ENCODE measurements around the gene ZBTB47. TPM values are rescaled to one million over a fixed set of nuclear protein-coding genes. Genes with fewer than 3 reads are reported as not detected.

Gene ZBTB47
- total RNA-seq, 2 experiments from 2014 or later = 0.55 to 1.0 TPM

DNA sequence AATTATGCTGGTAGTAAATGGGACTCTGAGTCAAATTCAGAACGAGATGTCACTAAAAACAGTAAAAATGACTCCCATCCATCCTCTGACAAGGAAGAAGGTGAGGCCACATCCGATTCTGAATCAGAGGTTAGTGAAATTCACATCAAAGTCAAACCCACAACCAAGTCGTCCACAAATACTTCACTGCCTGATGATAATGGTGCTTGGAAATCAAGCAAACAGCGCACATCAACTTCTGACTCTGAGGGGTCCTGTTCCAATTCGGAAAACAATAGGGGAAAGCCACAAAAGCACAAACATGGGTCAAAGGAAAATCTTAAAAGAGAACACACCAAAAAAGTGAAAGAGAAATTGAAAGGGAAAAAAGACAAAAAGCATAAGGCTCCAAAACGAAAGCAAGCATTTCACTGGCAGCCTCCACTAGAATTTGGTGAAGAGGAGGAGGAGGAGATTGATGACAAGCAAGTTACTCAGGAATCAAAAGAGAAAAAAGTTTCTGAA is 15.1 kb upstream of the ZBTB47 start:
- no peaks in the 10 kb centered on the region for H3K9me3 Mint-ChIP-seq
- H3K27me3 Mint-ChIP-seq (ENCODE audit: low read depth) = no peaks in the 10 kb centered on the region
- peaks cover 21% of the 10 kb centered on the region for H3K4me1 Mint-ChIP-seq (ENCODE audit: low read depth)
- H3K27ac Mint-ChIP-seq = no peak overlapping the region
- DNase-seq = peak; percentile 70
- CTCF ChIA-PET = interaction anchor here (0.8 kb wide), 1 partner anchor 9 kb away, joined by 3 read pairs; no protein-coding TSS in a partner anchor
- no peak overlapping the region for H3K4me3 Mint-ChIP-seq
- intact Hi-C loops (cut with micrococcal nuclease) = loop anchor here (1.0 to 5.0 kb wide), 11 partner anchors 25 to 251 kb away; partner anchors contain the start of genes HIGD1A, NKTR and SS18L2
- peaks cover 30% of the 10 kb centered on the region for H3K36me3 Mint-ChIP-seq (ENCODE audit: low read depth)

DNA sequence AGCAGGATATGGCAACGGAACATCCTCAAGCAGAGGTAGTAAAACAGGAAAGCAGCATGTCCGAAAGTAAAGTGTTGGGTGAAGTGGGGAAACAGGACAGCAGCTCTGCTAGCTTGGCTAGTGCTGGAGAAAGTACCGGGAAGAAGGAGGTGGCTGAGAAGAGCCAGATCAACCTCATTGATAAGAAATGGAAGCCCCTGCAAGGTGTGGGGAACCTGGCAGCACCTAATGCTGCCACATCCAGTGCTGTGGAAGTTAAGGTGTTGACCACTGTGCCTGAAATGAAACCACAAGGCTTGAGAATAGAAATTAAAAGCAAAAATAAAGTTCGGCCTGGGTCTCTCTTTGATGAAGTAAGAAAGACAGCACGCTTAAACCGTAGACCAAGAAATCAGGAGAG is 14.3 kb upstream of the ZBTB47 start:
- no peaks in the 10 kb centered on the region for H3K9me3 Mint-ChIP-seq
- DNase-seq = no peak

DNA sequence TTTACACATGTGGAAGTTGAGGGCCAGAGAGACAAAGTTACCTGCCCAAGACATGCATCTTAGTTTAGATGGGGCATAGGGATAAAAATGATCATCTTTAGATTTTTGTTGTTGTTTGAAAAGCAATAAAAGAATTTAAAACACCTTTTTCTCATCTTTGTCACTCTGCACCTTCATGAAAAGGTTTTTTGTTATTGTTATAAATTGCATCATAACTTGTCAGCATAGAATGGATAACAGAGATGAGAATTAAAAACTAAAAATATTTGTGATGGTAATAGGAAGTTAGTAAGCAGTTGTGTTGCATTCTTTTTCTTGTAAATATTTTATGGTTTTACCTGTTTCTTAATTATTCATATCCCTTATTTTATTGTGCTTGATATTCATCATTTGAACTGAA is 13.4 kb upstream of the ZBTB47 start:
- CTCF ChIA-PET = interaction anchor here (0.6 kb wide), 2 partner anchors 31 to 99 kb away, joined by 3 to 4 read pairs; no protein-coding TSS in a partner anchor
- no peak overlapping the region for H3K4me3 Mint-ChIP-seq
- DNase-seq = no peak
- peaks cover 18% of the 10 kb centered on the region for H3K4me1 Mint-ChIP-seq (ENCODE audit: low read depth)
- intact Hi-C loops (cut with micrococcal nuclease) = no loop called here
- H3K27ac Mint-ChIP-seq = peak overlapping the region; percentile 76
- no peaks in the 10 kb centered on the region for H3K27me3 Mint-ChIP-seq (ENCODE audit: low read depth)
- no peaks in the 10 kb centered on the region for H3K9me3 Mint-ChIP-seq
- H3K36me3 Mint-ChIP-seq (ENCODE audit: low read depth) = peaks cover 26% of the 10 kb centered on the region

More for the DNA sequence above, 14.3 kb upstream of the ZBTB47 start:
- no peak overlapping the region for H3K27ac Mint-ChIP-seq
- H3K4me3 Mint-ChIP-seq = no peak overlapping the region
- H3K27me3 Mint-ChIP-seq (ENCODE audit: low read depth) = no peaks in the 10 kb centered on the region
- CTCF ChIA-PET = no interaction called here
- H3K4me1 Mint-ChIP-seq (ENCODE audit: low read depth) = peaks cover 21% of the 10 kb centered on the region
- H3K36me3 Mint-ChIP-seq (ENCODE audit: low read depth) = peaks cover 22% of the 10 kb centered on the region
- intact Hi-C loops (cut with micrococcal nuclease) = loop anchor here (2.0 to 5.0 kb wide), 4 partner anchors 48 to 252 kb away; partner anchors contain the start of genes HIGD1A and SS18L2

DNA sequence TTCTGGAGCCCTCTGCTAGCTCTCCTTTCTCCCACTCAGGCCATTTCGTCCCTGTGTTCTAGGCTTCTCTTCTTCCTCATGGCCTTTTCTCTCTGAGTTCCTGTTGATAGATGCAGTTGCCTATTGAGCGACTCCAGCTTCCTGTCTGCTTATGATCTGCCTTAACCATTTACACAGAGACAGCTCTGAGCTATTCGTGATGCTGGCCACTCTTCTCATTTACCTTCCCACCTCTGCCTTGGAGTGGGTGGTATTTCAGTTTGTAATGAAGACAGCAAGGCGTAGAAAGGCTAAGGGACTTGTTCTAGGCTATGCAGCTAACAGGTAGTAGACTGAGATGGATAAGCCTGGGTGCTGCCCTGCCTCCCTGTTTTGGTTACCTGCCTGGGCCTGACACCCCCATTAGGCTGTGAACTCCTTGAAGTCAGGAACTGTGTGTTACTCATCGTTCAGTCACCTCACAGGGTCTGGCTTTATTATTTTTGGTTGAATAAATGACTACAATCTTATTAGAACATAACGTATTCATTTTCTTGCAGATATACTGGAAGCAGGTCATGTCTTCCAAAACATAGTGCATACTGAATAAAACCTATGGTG is 12.6 kb upstream of the ZBTB47 start:
- CTCF ChIA-PET = interaction anchor here (0.6 to 1.2 kb wide), 4 partner anchors 31 to 452 kb away, joined by 3 to 4 read pairs (median 3); partner anchors contain the start of gene NKTR
- Mint-ChIP-seq H3K4me1 (ENCODE audit: low read depth) (peaks cover 16% of the 10 kb centered on the region), H3K9me3 (no peaks in the 10 kb centered on the region), H3K4me3 (peak overlapping the region; percentile 1), H3K27me3 (ENCODE audit: low read depth) (no peaks in the 10 kb centered on the region), H3K27ac (peak overlapping the region; percentile 76), H3K36me3 (ENCODE audit: low read depth) (peaks cover 24% of the 10 kb centered on the region)
- DNase-seq = no peak
- intact Hi-C loops (cut with micrococcal nuclease) = no loop called here

DNA sequence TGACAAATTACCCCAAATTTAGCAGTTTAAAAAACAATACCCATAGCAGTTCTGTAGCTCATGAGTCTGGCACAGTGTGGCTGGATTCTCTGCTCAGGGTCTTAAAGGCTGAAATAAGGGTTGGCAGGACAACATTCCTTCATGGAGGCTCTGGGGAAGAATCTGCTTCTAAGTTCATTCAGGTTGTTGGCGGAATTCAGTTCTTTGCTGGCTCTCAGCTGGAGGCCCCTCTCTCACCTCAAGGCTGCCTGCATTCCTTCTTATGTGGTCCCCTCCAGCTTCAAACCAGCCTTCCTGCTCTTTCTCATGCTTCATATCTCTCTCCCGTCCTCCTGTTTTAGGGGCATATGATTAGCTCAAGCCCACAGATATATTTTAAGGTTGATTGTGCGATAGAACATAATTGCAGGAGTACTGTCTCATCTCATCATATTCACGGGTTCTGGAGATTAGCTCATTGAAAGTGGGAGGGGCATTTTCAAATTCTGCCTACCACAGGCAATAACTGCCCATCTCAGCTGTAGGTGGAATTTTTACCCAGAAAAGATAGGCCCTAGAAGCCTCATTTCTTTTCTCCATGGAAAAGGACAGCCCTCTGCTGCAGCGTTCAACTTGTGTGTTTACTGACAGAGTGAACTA is 5.6 kb upstream of the ZBTB47 start:
- Mint-ChIP-seq H3K27me3 (ENCODE audit: low read depth) (no peaks in the 10 kb centered on the region), H3K36me3 (ENCODE audit: low read depth) (peaks cover 21% of the 10 kb centered on the region), H3K4me3 (no peak overlapping the region), H3K9me3 (no peaks in the 10 kb centered on the region), H3K4me1 (ENCODE audit: low read depth) (peaks cover 9% of the 10 kb centered on the region), H3K27ac (peak overlapping the region; percentile 46)
- no peak for DNase-seq
- CTCF ChIA-PET = interaction anchor here (0.7 to 1.8 kb wide), 4 partner anchors 11 to 103 kb away, joined by 3 to 4 read pairs (median 3); no protein-coding TSS in a partner anchor
- intact Hi-C loops (cut with micrococcal nuclease) = no loop called here

DNA sequence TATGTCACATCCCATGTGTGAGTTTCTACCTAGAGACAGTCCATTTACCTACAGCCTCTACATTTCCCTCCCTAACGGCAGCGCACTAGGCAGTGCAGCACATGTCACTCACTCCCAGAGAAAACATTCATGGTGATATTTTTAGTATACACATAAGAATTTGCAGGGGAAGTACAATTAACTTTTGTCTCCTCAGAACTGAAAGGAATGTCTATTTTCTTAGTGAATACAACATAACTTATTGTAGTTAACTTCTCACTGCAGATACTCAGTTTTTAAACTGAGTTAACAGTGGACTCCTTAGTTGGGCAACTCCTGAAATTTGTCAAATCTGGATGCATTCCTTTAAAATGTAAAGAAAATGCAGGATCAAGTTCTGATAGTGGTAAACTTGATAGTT is 4.5 kb upstream of the ZBTB47 start:
- H3K27ac Mint-ChIP-seq = no peak overlapping the region
- H3K27me3 Mint-ChIP-seq (ENCODE audit: low read depth) = no peaks in the 10 kb centered on the region
- H3K4me1 Mint-ChIP-seq (ENCODE audit: low read depth) = peaks cover 11% of the 10 kb centered on the region
- CTCF ChIA-PET = interaction anchor here (0.5 to 1.8 kb wide), 4 partner anchors 12 to 112 kb away, joined by 3 to 4 read pairs (median 3); no protein-coding TSS in a partner anchor
- H3K4me3 Mint-ChIP-seq = no peak overlapping the region
- H3K9me3 Mint-ChIP-seq = no peaks in the 10 kb centered on the region
- H3K36me3 Mint-ChIP-seq (ENCODE audit: low read depth) = peaks cover 18% of the 10 kb centered on the region
- intact Hi-C loops (cut with micrococcal nuclease) = no loop called here
- DNase-seq = no peak

DNA sequence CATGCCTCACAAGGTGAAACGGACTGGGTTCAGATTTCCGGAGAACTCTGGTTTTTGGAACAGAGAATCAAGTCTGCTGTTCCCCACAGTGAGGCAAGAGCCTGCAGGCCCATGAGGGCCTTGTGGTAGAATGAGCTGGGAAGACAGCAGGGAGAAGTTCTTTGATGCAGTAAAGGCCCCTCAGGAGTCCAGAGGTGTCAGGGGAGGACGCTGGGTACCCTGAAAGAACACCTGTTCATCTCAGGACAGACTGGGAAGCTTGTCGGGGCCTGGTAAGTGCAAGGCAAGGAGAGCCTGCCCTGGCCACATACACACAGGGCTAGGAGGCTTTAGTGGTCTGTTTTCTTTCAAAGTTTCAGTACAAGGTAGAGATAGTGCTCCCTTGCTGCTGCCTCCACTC is 3.7 kb upstream of the ZBTB47 start:
- Mint-ChIP-seq H3K4me1 (ENCODE audit: low read depth) (peaks cover 11% of the 10 kb centered on the region), H3K9me3 (no peaks in the 10 kb centered on the region), H3K27ac (no peak overlapping the region), H3K36me3 (ENCODE audit: low read depth) (peaks cover 14% of the 10 kb centered on the region), H3K27me3 (ENCODE audit: low read depth) (no peaks in the 10 kb centered on the region), H3K4me3 (no peak overlapping the region)
- CTCF ChIA-PET = interaction anchor here (0.6 to 1.0 kb wide), 2 partner anchors 92 to 113 kb away, joined by 3 read pairs; no protein-coding TSS in a partner anchor
- no peak for DNase-seq
- intact Hi-C loops (cut with micrococcal nuclease) = no loop called here

DNA sequence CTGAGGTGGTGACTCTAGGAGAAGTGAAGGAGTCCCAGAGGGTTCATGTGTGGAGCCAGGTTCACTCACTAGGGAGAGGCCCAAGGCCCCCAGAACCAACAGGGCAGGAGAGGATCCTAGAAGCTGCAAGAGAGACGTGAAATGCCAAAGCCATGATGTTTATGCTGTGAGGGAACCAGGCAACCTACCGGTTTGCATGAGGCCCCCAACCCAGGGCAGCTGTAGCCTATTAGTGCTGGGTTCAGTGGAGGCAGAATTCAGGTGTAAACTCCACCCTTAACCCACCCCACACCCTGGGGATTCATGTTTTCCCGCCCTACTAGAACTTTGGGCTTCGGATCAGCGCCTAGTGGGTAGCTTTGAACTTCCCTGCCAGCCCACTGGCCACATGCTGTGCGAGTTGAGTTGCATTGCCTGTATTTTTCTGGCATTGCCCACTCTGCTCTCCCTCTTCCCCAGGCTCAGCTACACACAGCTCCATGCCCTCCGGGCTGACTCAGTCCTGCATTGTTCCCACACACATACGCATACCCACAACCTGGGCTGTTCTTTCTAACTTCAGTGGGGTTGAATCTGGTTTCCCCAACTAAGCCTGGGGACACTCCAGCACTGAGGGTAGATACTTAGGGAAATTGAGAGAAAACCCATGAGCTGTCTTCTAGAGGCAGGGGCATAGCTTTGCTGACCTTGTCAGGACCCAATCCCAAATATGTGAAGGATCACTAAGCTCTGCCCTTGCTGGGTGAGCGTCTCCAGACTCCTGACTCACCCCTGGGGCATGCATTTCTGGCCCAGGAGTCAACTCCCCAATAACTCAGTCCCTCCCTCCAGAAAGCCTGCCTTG is 2.0 kb upstream of the ZBTB47 start:
- CTCF ChIA-PET = interaction anchor here (1.0 to 1.2 kb wide), 2 partner anchors 10 to 99 kb away, joined by 3 read pairs; no protein-coding TSS in a partner anchor
- no peak overlapping the region for H3K27ac Mint-ChIP-seq
- H3K27me3 Mint-ChIP-seq (ENCODE audit: low read depth) = no peaks in the 10 kb centered on the region
- intact Hi-C loops (cut with micrococcal nuclease) = no loop called here
- DNase-seq = no peak
- H3K4me1 Mint-ChIP-seq (ENCODE audit: low read depth) = peaks cover 9% of the 10 kb centered on the region
- no peak overlapping the region for H3K4me3 Mint-ChIP-seq
- peaks cover 13% of the 10 kb centered on the region for H3K36me3 Mint-ChIP-seq (ENCODE audit: low read depth)
- H3K9me3 Mint-ChIP-seq = no peaks in the 10 kb centered on the region

DNA sequence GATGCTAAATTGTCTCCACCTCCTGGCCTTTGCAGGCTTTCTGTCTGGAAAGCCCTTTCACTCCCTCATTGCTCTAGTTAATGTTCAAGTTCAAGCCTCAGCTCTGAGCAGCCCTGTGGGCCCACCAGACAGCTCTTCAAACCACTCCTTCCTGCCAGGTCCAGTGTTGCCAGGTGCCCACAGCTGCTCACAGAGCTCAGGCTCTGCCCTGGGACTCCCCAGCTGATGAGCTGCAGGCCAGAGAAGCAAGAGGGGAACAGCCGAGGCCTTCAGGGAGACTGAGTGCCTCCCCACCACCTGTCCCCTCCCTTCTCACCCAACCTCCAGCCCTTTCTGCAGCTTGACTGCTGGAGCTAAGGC is 1.3 kb upstream of the ZBTB47 start:
- DNase-seq = no peak
- Mint-ChIP-seq H3K27me3 (ENCODE audit: low read depth) (no peaks in the 10 kb centered on the region), H3K27ac (no peak overlapping the region), H3K9me3 (no peaks in the 10 kb centered on the region), H3K36me3 (ENCODE audit: low read depth) (peaks cover 9% of the 10 kb centered on the region), H3K4me3 (no peak overlapping the region), H3K4me1 (ENCODE audit: low read depth) (peaks cover 3% of the 10 kb centered on the region)
- intact Hi-C loops (cut with micrococcal nuclease) = no loop called here
- CTCF ChIA-PET = interaction anchor here (1.1 to 1.3 kb wide), 3 partner anchors 17 to 98 kb away, joined by 3 to 4 read pairs (median 3); no protein-coding TSS in a partner anchor

DNA sequence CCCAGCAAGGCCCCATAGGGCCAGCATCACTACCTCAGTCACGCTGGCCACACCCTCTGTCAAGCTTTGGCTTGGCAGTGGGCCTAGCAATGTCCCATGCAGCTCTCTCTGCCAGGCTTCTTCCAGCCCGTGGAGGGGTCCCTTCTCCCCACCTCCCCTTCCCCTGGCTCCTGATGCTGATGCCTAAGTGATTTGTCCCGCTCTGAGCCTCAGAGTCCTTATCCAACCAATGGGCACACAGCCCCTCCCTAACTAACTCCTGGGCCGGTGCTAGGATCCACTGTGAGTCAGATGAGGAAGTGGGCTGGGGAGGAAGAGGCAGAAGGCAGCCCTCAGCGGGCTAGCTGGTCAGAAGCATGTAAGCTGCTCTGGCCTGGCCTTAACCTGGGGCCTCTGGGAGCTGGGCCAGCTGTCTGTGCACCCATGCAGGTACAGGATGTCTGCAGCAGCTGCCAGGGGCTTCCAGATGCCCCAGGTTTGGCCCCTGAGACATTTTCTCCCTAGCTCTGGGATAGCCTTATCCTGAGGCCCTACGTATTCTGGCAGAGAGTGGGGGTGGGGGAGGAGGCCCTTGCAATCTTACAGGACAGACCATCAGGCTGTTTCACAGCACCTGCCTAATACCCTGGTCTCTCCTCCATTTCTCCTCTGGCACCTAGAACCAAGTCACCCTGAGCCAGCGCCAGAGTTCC is 740 bp upstream of the ZBTB47 start:
- peak overlapping the region; percentile 41 for H3K4me3 Mint-ChIP-seq
- no peaks in the 10 kb centered on the region for H3K27me3 Mint-ChIP-seq (ENCODE audit: low read depth)
- no peak for DNase-seq
- H3K9me3 Mint-ChIP-seq = no peaks in the 10 kb centered on the region
- peaks cover 7% of the 10 kb centered on the region for H3K36me3 Mint-ChIP-seq (ENCODE audit: low read depth)
- no peak overlapping the region for H3K27ac Mint-ChIP-seq
- CTCF ChIA-PET = interaction anchor here (1.1 to 1.3 kb wide), 3 partner anchors 16 to 97 kb away, joined by 3 to 4 read pairs (median 3); no protein-coding TSS in a partner anchor
- H3K4me1 Mint-ChIP-seq (ENCODE audit: low read depth) = peaks cover 2% of the 10 kb centered on the region
- intact Hi-C loops (cut with micrococcal nuclease) = no loop called here

DNA sequence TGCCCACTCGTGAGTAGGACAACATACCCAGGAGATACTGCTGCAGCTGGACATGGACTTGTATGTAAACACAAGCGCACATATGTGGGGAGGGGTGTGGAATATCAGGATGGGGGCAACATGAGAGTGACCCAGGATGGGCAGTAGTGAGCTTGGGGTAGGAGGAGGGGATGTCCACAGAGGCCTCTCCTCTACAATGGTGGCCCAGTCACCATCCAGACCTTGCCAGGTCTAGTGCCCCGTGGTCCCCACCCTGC is 266 bp upstream of the ZBTB47 start:
- Mint-ChIP-seq H3K27ac (no peak overlapping the region), H3K9me3 (no peaks in the 10 kb centered on the region), H3K4me1 (ENCODE audit: low read depth) (peaks cover 2% of the 10 kb centered on the region), H3K27me3 (ENCODE audit: low read depth) (no peaks in the 10 kb centered on the region), H3K36me3 (ENCODE audit: low read depth) (peaks cover 4% of the 10 kb centered on the region), H3K4me3 (peak overlapping the region; percentile 41)
- intact Hi-C loops (cut with micrococcal nuclease) = no loop called here
- CTCF ChIA-PET = interaction anchor here (1.1 to 1.3 kb wide), 2 partner anchors 16 to 70 kb away, joined by 3 to 4 read pairs; no protein-coding TSS in a partner anchor
- DNase-seq = no peak

Data from activated naive CD4-positive, alpha-beta T cell treated with anti-CD3 and anti-CD28 coated beads for 36 hours (primary cell).